Fibroblast of skin of left quadriceps (primary cell): ENCODE data around the gene DNTT.
A peak's percentile ranks its signal among the peaks of the same experiment; 100 is the strongest.

ENCODE experiments used
- DNase-seq, 2 experiments: peaks; one replicate each; pipeline ENCODE4 v3.0.0-alpha.2; 2013; ENCODE audit warnings: low read depth in 2 of 2

The DNTT gene

GRCh38 chr10:96342402-96342801 lies 38.2 kb downstream of the DNTT start:
- DNase-seq: no peak

- no peak for DNase-seq
These were observed 39.9 kb downstream of the DNTT start for GRCh38 chr10:96344178-96344577.

- no peak for DNase-seq
These were observed 41.0 kb downstream of the DNTT start for GRCh38 chr10:96345222-96345621.

- no peak for DNase-seq
These were observed 42.1 kb downstream of the DNTT start for GRCh38 chr10:96346295-96346694.

GRCh38 chr10:96352027-96352426 lies 47.8 kb downstream of the DNTT start:
- no peak for DNase-seq

- no peak for DNase-seq
These were observed 48.3 kb downstream of the DNTT start for GRCh38 chr10:96352582-96352981.

GRCh38 chr10:96357038-96357620 lies 52.9 kb downstream of the DNTT start:
- DNase-seq: no peak

GRCh38 chr10:96358851-96359540 lies 54.8 kb downstream of the DNTT start, which contains the start of gene OPALIN:
Gene OPALIN (minus strand): TSS chr10:96359002. CDS start chr10:96358896, 106 bp downstream.
- no peak for DNase-seq

- no peak for DNase-seq
These were observed 55.4 kb downstream of the DNTT start for GRCh38 chr10:96359616-96360015.

- no peak for DNase-seq
These were observed 56.1 kb downstream of the DNTT start for GRCh38 chr10:96360331-96360730.

GRCh38 chr10:96360766-96361165 lies 56.5 kb downstream of the DNTT start:
- DNase-seq: no peak

GRCh38 chr10:96365571-96365970 lies 61.3 kb downstream of the DNTT start:
- DNase-seq: no peak

GRCh38 chr10:96366508-96366907 lies 62.3 kb downstream of the DNTT start:
- DNase-seq: no peak

- DNase-seq: no peak
These were observed 63.2 kb downstream of the DNTT start for GRCh38 chr10:96367470-96367869.

- no peak for DNase-seq
These were observed 64.7 kb downstream of the DNTT start for GRCh38 chr10:96368971-96369370.

GRCh38 chr10:96369890-96370583 lies 65.8 kb downstream of the DNTT start:
- DNase-seq: no peak

GRCh38 chr10:96370584-96371157 lies 66.4 kb downstream of the DNTT start:
- DNase-seq: no peak

GRCh38 chr10:96371356-96371755 lies 67.1 kb downstream of the DNTT start:
- no peak for DNase-seq

GRCh38 chr10:96374004-96374403 lies 69.8 kb downstream of the DNTT start:
- no peak for DNase-seq

GRCh38 chr10:96374639-96374984 lies 70.4 kb downstream of the DNTT start:
- DNase-seq: no peak

GRCh38 chr10:96374985-96375830 lies 71.0 kb downstream of the DNTT start:
- DNase-seq: peak; percentile 72 to 77

GRCh38 chr10:96376483-96376882 lies 72.2 kb downstream of the DNTT start:
- no peak for DNase-seq
